ENCODE results near the gene RPL28. TPM values are rescaled to one million over a fixed set of nuclear protein-coding genes. Genes with fewer than 3 reads are reported as not detected.

Gene RPL28
- total and polyA plus RNA-seq, 2 of the 4 experiments (the other 2 are of a cell fraction) = 386 to 1,693 TPM

GRCh38 chr19:55387736-55388497, 2.2 kb downstream of the RPL28 start:
- H2BK5ac ChIP-seq (ENCODE audit: low read depth, low read length, poor library complexity, severe bottlenecking) = no peak overlapping the region
- peaks cover 30 to 73% of the 10 kb centered on the region in 2 experiments for H3K79me1 ChIP-seq (ENCODE audit: low read depth in 1 of 2, low read length in 2 of 2)
- peak overlapping the region; percentile 72 for H3K23ac ChIP-seq (ENCODE audit: low read depth, low read length)
- H3K27me3 ChIP-seq (ENCODE audit: control insufficient read depth, insufficient read depth, low read length) = no peaks in the 10 kb centered on the region
- H2AFZ ChIP-seq (replicated peaks; ENCODE audit: low read length, poor library complexity) = no peak overlapping the region
- ChIA-PET POLR2A (ENCODE audit: unreplicated experiment) (interaction anchor here (0.7 kb wide), 1 partner anchor 19 kb away, joined by 3 read pairs; no protein-coding TSS in a partner anchor), CTCF (no interaction called here)
- H3K4me2 ChIP-seq (ENCODE audit: low read depth, low read length) = peak overlapping the region; percentile 96
- intact Hi-C loops (cut with micrococcal nuclease) = loop anchor here (5.0 kb wide), 2 partner anchors 86 to 106 kb away; partner anchors contain the start of genes BRSK1 and HSPBP1
- DNase-seq = no peak
- H4K8ac ChIP-seq (ENCODE audit: low read depth in 2 of 2, low read length in 2 of 2) = no peak overlapping the region
- H2BK120ac ChIP-seq (ENCODE audit: low read depth, low read length) = no peak overlapping the region
- WGBS, 2 experiments (ENCODE audit: extremely low coverage in 2 of 2, insufficient read length in 1 of 2) = 91% methylated on average over 5 of the region's 24 CpGs; no CpG with 5 or more reads in 1 of the 2 experiments
- H3K4ac ChIP-seq (ENCODE audit: low read depth, low read length) = no peak overlapping the region
- no TSS peak for BruUV-seq (replicated peaks)
- no peak overlapping the region for H4K5ac ChIP-seq (ENCODE audit: low read depth, low read length)
- H3K18ac ChIP-seq (ENCODE audit: low read depth, low read length) = no peak overlapping the region
- H3K4me3 ChIP-seq (ENCODE audit: insufficient read depth, low read depth, low read length) = peak overlapping the region; percentile 74
- dilution Hi-C loops (cut with HindIII; ENCODE audit: low sequenced_read_pairs, unreplicated experiment) = no loop called here
- 0 out of 2 replicates have a peak overlapping the region, but pooled peaks have one; percentile 17 for H2AK5ac ChIP-seq (ENCODE audit: low read depth, low read length)
- no peak overlapping the region for H2BK20ac ChIP-seq (ENCODE audit: low read depth, low read length)
- H3K9ac ChIP-seq (ENCODE audit: low read depth, low read length) = peak overlapping the region; percentile 91
- H2AK9ac ChIP-seq (replicated peaks; ENCODE audit: low read depth, low read length, poor library complexity) = peak overlapping the region; percentile 48
- H3K9me1 ChIP-seq (ENCODE audit: insufficient read depth, low read length) = peaks cover 34% of the 10 kb centered on the region
- peak overlapping the region; percentile 73; the same call in 1 of the 2 replicates for H3K14ac ChIP-seq (replicated peaks; ENCODE audit: low read depth, low read length)
- H3K36me3 ChIP-seq (ENCODE audit: control insufficient read depth, insufficient read depth, low read length) = peaks cover 48% of the 10 kb centered on the region
- in situ Hi-C loops (cut with MboI; ENCODE audit: low sequenced_read_pairs) = loop anchor here (10.0 kb wide), 1 partner anchor 93 kb away; no protein-coding TSS in a partner anchor
- H3K56ac ChIP-seq (ENCODE audit: extremely low read depth, insufficient read depth, low read length) = no peak overlapping the region
- TF ChIP-seq USF2 (IDR thresholded peaks at IDR 0.05; ENCODE audit: low read depth, low read length) (no peak), MXI1 (IDR thresholded peaks at IDR 0.05; ENCODE audit: borderline replicate concordance, low read depth, low read length) (no peak), RCOR1 (IDR thresholded peaks at IDR 0.05; ENCODE audit: insufficient replicate concordance, low read length) (no peak), BHLHE40 (IDR thresholded peaks at IDR 0.05; ENCODE audit: low read depth, low read length) (no peak)
- no peak overlapping the region for H4K91ac ChIP-seq (ENCODE audit: insufficient read depth, low read depth, low read length)
- peaks cover 70% of the 10 kb centered on the region for H4K20me1 ChIP-seq (ENCODE audit: insufficient read depth, low read length)
- H3K4me1 ChIP-seq (ENCODE audit: control insufficient read depth, insufficient read depth, low read length) = peaks cover 50% of the 10 kb centered on the region
- ATAC-seq (ENCODE audit: low read depth) = no peak
- no peaks in the 10 kb centered on the region for H3K9me3 ChIP-seq (ENCODE audit: control insufficient read depth, insufficient read depth, low read length)
- no peak overlapping the region for H2BK15ac ChIP-seq (ENCODE audit: low read depth, low read length)
- peak overlapping the region; percentile 12; the same call in 1 of the 2 replicates for H3K27ac ChIP-seq (ENCODE audit: insufficient read depth, low read length)

Measured in IMR-90 (cell line).